SH-SY5Y (cell line): ENCODE data around the gene MRPS11.

Experiments used
- GATA2 ChIP-seq: IDR thresholded peaks from 2 replicates; pipeline ENCODE4 v1.6.1; 2011; ENCODE audit warnings: mild to moderate bottlenecking, low read depth, low read length
- GATA3 ChIP-seq: IDR thresholded peaks from 2 replicates; pipeline ENCODE4 v1.6.1; 2011; ENCODE audit warnings: low read depth, mild to moderate bottlenecking, low read length, moderate library complexity

DNA sequence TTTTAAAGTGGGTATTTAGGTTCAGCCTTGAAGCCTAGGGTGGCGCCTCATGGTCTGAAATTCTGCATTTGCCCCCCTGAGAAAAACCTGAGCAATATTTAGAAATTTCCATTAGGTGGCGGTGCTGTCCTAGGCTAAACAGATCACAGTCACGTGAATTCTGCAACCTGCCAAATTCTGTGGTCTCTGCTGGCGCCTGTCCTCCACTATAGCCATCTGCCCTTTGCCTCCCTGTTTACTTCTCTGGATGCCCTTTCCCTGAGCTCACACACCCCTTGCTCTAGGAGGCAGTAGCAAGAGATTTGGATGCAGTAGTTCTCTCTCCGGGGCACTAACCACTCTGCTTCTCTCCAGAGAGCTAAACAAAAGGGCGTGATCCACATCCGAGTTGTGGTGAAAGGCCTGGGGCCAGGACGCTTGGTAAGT, 9.1 kb downstream of the MRPS11 start:
- TF ChIP-seq GATA3, result no peak
- no peak for TF ChIP-seq GATA2
